ENCODE data around the gene RFC2. TPM values are rescaled to one million over a fixed set of nuclear protein-coding genes. Genes with fewer than 3 reads are reported as not detected.
"Not testable (repeated sequence)": the region's sequence is repeated elsewhere in the genome, so short reads cannot be mapped to it uniquely, and the experiment has no call there.

The RFC2 gene
- total RNA-seq, 3 donors from 2014 or later (not counting 1 experiment from before 2014, with no cell fraction given), result 16.9 to 26.5 (median 20.5) TPM

DNA sequence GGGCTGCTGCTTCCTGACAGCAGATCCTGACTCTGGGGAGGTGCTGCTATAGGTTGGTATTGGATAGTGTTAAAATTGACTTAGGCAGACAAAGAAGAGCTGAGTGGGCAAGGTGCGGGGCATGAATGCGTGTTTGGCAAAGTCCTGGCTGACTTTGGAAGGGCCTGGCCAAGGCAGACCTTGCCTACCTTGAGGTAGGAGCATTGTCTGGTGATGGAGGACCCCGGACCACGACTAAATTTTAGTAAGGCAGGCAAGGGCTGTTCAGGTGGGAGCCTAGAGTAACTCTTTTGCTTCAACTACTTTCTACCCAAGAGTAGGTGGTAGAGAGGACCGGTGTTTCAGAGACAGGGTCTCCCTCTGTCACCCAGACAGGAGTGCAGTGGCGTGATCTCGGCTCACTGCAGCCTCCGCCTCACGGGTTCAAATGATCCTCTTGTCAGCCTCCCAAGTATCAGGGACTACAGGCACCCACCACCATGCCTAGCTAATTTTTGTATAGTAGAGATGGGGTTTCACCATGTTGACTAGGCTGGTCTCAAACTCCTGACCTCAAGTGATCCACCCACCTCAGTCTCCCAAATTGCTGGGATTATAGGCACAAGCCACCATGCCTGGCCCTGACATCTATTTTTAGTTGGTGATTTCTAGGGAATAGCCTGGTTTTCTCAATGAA lies 56.6 kb downstream of the RFC2 start:
- TF ChIP-seq, protein P1, sequence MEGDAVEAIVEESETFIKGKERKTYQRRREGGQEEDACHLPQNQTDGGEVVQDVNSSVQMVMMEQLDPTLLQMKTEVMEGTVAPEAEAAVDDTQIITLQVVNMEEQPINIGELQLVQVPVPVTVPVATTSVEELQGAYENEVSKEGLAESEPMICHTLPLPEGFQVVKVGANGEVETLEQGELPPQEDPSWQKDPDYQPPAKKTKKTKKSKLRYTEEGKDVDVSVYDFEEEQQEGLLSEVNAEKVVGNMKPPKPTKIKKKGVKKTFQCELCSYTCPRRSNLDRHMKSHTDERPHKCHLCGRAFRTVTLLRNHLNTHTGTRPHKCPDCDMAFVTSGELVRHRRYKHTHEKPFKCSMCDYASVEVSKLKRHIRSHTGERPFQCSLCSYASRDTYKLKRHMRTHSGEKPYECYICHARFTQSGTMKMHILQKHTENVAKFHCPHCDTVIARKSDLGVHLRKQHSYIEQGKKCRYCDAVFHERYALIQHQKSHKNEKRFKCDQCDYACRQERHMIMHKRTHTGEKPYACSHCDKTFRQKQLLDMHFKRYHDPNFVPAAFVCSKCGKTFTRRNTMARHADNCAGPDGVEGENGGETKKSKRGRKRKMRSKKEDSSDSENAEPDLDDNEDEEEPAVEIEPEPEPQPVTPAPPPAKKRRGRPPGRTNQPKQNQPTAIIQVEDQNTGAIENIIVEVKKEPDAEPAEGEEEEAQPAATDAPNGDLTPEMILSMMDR (IDR thresholded peaks at IDR 0.05), result no peak
- H3K4me3 ChIP-seq (ENCODE audit: low read length), result no peak overlapping the region
- H3K36me3 ChIP-seq (ENCODE audit: control insufficient read depth, insufficient read depth, low read length), result peaks cover 28% of the 10 kb centered on the region
- peaks cover 31 to 32% of the 10 kb centered on the region in 2 donors for H3K4me1 Mint-ChIP-seq
- no peaks in the 10 kb centered on the region for H3K27me3 Mint-ChIP-seq (ENCODE audit: low read depth in 2 of 2)
- no peaks in the 10 kb centered on the region for H3K27me3 ChIP-seq (ENCODE audit: control insufficient read depth, insufficient read depth, low read length)
- intact Hi-C loops (cut with micrococcal nuclease), result no loop called here
- H3K36me3 Mint-ChIP-seq, result peaks cover 5% of the 10 kb centered on the region
- WGBS (ENCODE audit: insufficient coverage), result 97% methylated on average over 9 of the region's 9 CpGs
- H3K4me1 ChIP-seq (ENCODE audit: control insufficient read depth, insufficient read depth, low read length), result peaks cover 26% of the 10 kb centered on the region
- H3K9me3 ChIP-seq (ENCODE audit: control insufficient read depth, insufficient read depth, low read length), result no peaks in the 10 kb centered on the region
- H3K4me3 Mint-ChIP-seq, result peak overlapping the region; percentile 31
- ATAC-seq (no peak), DNase-seq (peak in 1 of 2 donors; percentile 9)
- peak overlapping the region; percentile 70 to 87 for H3K27ac Mint-ChIP-seq
- peak overlapping the region; percentile 32 for H3K27ac ChIP-seq (ENCODE audit: low read length)
- no peaks in the 10 kb centered on the region for H3K9me3 Mint-ChIP-seq

DNA sequence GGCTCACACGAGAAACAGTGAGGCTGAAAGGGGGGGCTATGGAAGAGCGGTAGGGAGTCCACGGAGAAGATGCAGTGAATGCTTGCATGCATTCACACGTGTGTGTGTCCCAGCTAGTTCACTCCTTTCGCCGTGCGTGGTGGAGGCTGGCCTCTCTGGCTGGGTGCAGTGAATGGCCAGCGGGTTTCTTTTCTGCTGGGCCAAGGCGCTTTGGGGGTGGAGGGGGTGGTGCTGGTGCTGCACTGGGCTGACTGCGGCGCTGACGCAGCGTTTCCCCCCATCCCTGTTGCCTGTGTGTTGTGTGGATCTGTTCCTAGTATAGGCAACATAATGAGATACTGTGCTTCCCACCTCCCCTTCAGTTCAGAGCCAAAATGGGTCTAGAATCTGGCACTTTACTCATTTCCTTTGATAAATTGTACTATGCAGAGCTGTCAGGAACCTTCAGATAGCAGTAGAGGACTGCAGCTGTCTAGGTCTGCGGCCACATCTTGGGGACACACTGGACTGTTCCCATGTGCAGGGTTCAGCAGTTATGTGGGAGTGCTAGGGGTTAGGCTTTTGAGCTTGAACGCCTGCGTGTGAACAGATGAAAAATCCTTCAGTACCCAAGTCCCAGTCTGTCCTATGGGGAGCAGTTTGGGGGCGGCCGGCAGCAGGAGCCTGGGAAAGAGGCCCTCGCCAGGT lies 58.1 kb downstream of the RFC2 start:
- H3K27me3 ChIP-seq (ENCODE audit: control insufficient read depth, insufficient read depth, low read length); H3K4me3 ChIP-seq (ENCODE audit: low read length); intact Hi-C loops (cut with micrococcal nuclease); H3K27me3 Mint-ChIP-seq (ENCODE audit: low read depth in 2 of 2); H3K9me3 Mint-ChIP-seq; H3K36me3 Mint-ChIP-seq; H3K9me3 ChIP-seq (ENCODE audit: control insufficient read depth, insufficient read depth, low read length); DNase-seq: not testable (repeated sequence)
- Mint-ChIP-seq H3K4me3 (peak overlapping the region; percentile 86), H3K27ac (peak overlapping the region; percentile 88 to 91), H3K4me1 (peaks cover 30 to 31% of the 10 kb centered on the region in 2 donors)
- ATAC-seq, result peak in 2 of 3 donors; percentile 11 to 15
- H3K27ac ChIP-seq (ENCODE audit: low read length), result peak overlapping the region; percentile 66
- peaks cover 40% of the 10 kb centered on the region for H3K36me3 ChIP-seq (ENCODE audit: control insufficient read depth, insufficient read depth, low read length)
- peaks cover 26% of the 10 kb centered on the region for H3K4me1 ChIP-seq (ENCODE audit: control insufficient read depth, insufficient read depth, low read length)
- 63% methylated on average over 8 of the region's 19 CpGs for WGBS (ENCODE audit: insufficient coverage)

DNA sequence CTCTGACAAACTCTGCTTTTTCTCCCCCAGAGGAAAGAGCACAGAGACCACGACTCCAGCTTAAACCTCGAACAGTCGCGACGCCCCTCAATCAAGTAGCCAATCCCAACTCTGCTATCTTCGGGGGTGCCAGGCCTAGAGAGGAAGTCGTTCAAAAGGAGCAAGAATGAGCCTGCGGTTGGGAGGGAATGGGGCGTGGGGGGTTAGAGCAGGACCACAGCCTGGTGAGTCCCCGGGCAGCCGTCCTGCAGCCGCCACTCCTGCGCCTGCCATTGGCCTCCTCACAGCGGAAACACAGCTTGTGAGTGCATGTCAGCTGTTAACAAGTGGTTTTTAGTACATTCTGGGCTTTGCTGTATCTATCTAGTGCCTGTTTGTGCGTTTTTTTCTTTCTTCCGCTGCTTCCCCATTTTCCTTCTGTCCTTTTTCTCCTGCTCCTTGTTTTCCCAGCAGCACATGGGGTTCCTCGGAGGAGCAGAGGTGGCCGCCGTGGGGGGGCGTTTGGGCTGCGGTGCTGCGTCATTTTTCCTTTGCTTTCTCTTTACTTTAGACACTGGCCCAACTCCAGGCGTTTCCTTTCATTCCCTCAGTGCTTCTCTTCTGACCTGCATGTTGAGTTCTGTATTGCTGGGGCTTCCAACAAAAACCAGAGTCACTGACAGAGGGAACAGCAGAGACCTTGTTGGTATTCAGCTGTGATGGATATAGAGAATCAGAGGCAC lies 58.9 kb downstream of the RFC2 start:
- peak; percentile 15 to 56 for DNase-seq
- H3K9me3 ChIP-seq (ENCODE audit: control insufficient read depth, insufficient read depth, low read length); H3K36me3 Mint-ChIP-seq; H3K27me3 Mint-ChIP-seq (ENCODE audit: low read depth in 2 of 2); intact Hi-C loops (cut with micrococcal nuclease); H3K9me3 Mint-ChIP-seq; H3K4me3 ChIP-seq (ENCODE audit: low read length); H3K27me3 ChIP-seq (ENCODE audit: control insufficient read depth, insufficient read depth, low read length): not testable (repeated sequence)
- H3K4me1 ChIP-seq (ENCODE audit: control insufficient read depth, insufficient read depth, low read length), result peaks cover 26% of the 10 kb centered on the region
- 13% methylated on average over 17 of the region's 23 CpGs for WGBS (ENCODE audit: insufficient coverage)
- peak; percentile 88 for ATAC-seq
- H3K27ac ChIP-seq (ENCODE audit: low read length), result peak overlapping the region; percentile 69
- H3K4me3 Mint-ChIP-seq, result peak overlapping the region; percentile 86
- peak overlapping the region; percentile 88 to 91 for H3K27ac Mint-ChIP-seq
- peaks cover 30 to 31% of the 10 kb centered on the region in 2 donors for H3K4me1 Mint-ChIP-seq
- H3K36me3 ChIP-seq (ENCODE audit: control insufficient read depth, insufficient read depth, low read length), result peaks cover 48% of the 10 kb centered on the region

DNA sequence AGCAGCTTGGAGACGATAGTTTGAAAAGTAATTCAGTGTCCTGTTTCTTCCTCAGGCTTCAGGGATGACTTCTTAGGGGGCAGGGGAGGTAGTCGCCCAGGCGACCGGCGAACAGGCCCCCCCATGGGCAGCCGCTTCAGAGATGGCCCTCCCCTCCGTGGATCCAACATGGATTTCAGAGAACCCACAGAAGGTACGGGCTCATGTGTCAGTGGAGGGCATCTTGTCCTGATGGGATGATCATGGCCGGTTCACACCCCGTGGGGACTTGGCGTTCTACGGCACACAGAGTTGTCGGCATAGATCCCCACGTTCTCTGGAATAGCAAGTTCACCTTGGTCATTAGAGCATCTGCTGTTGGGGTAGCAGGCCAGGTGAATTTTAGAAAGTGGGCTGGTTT lies 59.5 kb downstream of the RFC2 start:
- H3K27ac ChIP-seq (ENCODE audit: low read length), result peak overlapping the region; percentile 69
- H3K27me3 Mint-ChIP-seq (ENCODE audit: low read depth in 2 of 2), result no peaks in the 10 kb centered on the region
- ATAC-seq, result no peak
- peak in 1 of 2 donors; percentile 10 for DNase-seq
- WGBS (ENCODE audit: insufficient coverage), result 93% methylated on average over 14 of the region's 14 CpGs
- peaks cover 26% of the 10 kb centered on the region for H3K4me1 ChIP-seq (ENCODE audit: control insufficient read depth, insufficient read depth, low read length)
- H3K9me3 ChIP-seq (ENCODE audit: control insufficient read depth, insufficient read depth, low read length), result no peaks in the 10 kb centered on the region
- H3K36me3 Mint-ChIP-seq, result peaks cover 13% of the 10 kb centered on the region
- no peaks in the 10 kb centered on the region for H3K9me3 Mint-ChIP-seq
- H3K27ac Mint-ChIP-seq, result peak overlapping the region; percentile 88 to 91
- intact Hi-C loops (cut with micrococcal nuclease), result no loop called here
- H3K27me3 ChIP-seq (ENCODE audit: control insufficient read depth, insufficient read depth, low read length), result no peaks in the 10 kb centered on the region
- TF ChIP-seq, protein P1 (IDR thresholded peaks at IDR 0.05), result no peak
- H3K4me1 Mint-ChIP-seq, result peaks cover 30 to 37% of the 10 kb centered on the region in 2 donors
- no peak overlapping the region for H3K4me3 ChIP-seq (ENCODE audit: low read length)
- peaks cover 54% of the 10 kb centered on the region for H3K36me3 ChIP-seq (ENCODE audit: control insufficient read depth, insufficient read depth, low read length)
- peak overlapping the region; percentile 86 for H3K4me3 Mint-ChIP-seq

All from natural killer cell (primary cell).